NCI-H460 (cell line): ENCODE measurements around the gene R3HDM4. TPM values are rescaled to one million over a fixed set of nuclear protein-coding genes. Genes with fewer than 3 reads are reported as not detected.

Source experiments
- DNase-seq: peaks from one replicate; pipeline ENCODE4 v3.0.0-alpha.2; 2016; ENCODE audit warnings: low read depth; ENCODE audit errors: extremely low read depth
- total RNA-seq: library from RNA; depleted of rRNA; stranded (reverse); fragments of >200 nt; shearing (Covaris generic); gene quantifications from 2 replicates; pipeline ENCODE4 v1.2.3, GENCODE V29; 2014

The R3HDM4 gene
- total RNA-seq, 1 experiment from 2014 or later: 28.6 TPM

- DNase-seq: no peak
These were observed 4.5 kb upstream of the R3HDM4 start, which contains the start of gene KISS1R for GRCh38 chr19:917323-918151. KISS1R (plus strand) TSS chr19:917333; CDS start chr19:917503, 170 bp downstream.

GRCh38 chr19:916645-917322 is 3.8 kb upstream of the R3HDM4 start:
- DNase-seq: no peak

DNA sequence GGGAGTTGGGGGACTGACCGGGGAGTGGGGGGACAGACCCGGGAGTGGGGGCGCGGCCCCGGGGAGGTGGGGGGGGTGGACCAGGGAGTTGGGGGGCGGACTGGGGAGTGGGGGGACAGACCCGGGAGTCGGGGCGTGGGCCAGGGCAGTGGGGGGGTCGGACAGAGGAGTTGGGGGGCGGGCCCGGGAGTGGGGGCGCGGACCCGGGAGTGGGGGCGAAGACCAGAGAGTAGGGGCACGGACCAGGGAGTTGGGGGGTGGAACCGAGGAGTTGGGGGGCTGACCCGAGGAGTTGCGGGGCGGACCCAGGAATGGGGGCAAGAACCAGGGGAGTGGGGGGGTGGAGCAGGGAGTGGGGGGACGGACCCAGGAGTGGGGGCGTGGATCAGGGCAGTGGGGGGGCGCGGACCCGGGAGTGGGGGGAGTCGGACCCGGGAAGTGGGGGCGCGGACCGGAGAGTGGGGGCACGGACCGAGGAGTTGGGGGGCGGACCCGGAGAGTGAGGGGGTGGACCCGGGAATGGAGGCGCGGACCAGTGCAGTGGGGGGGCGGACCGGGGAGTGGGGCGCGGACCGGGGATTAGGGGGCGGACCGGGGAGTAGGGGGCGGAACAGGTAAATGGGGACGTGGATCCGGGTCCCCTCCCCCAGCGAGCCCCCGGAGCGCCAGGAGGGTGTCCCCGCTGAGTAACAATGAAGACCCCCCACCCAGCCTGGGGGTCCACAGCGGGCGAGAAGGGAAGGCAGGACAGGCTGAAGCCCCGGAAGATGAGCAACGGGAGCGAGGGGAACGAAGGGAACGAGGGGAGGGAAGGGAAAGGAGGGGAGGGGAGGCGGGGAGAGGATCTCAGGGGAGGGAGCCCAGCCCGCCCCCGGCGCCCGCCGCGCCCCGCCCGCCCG is 589 bp downstream of the R3HDM4 start:
- DNase-seq: no peak

GRCh38 chr19:911197-912033 is 1.6 kb downstream of the R3HDM4 start:
- no peak for DNase-seq

- no peak for DNase-seq
These were observed 5.7 kb downstream of the R3HDM4 start for GRCh38 chr19:907183-907853.

DNA sequence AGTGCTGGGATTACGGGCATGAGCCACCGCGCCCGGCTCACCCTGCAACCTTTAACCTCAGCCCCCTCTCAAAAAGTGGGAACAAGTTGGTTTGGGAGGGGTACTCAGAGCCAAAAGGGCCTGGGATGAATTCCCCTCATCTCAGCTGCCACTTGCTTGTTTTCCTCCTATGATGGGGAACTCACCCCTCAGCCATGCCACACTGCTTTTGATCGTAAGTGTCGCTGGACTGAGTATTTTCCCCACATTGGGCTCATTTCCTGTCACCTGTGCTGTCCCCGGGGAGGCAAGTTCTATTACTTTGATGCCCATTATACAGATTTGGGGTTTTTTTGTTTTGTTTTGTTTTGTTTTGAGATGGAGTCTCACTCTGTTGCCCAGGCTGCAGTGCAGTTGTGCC is 6.5 kb downstream of the R3HDM4 start:
- DNase-seq: no peak

GRCh38 chr19:904545-904944 is 8.5 kb downstream of the R3HDM4 start:
- no peak for DNase-seq

DNA sequence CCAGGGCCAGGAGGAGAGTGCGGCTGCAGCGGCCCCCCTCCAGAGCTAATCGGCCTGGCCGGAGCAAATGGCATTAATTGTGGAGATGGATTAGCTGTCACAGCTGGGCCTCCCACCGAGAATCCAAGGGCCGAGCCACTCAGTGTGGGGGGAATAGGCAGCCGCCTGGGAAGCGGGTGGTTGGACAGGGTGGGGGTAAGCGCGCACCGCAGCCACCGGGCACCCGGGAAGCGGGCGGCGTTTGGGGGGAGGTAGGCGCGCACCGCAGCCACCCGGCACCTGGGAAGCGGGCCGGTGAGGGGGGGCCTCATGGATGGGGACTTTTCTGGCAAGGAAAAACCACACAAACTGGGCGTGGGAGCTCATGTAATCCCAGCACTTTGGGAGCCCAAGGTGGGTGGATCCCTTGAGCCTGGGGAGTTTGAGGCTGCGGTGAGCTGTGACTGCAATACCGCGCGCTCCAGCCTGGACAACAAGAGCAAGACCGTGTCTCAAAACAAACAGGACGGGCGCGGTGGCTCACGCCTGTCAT is 9.7 kb downstream of the R3HDM4 start:
- DNase-seq: no peak

DNA sequence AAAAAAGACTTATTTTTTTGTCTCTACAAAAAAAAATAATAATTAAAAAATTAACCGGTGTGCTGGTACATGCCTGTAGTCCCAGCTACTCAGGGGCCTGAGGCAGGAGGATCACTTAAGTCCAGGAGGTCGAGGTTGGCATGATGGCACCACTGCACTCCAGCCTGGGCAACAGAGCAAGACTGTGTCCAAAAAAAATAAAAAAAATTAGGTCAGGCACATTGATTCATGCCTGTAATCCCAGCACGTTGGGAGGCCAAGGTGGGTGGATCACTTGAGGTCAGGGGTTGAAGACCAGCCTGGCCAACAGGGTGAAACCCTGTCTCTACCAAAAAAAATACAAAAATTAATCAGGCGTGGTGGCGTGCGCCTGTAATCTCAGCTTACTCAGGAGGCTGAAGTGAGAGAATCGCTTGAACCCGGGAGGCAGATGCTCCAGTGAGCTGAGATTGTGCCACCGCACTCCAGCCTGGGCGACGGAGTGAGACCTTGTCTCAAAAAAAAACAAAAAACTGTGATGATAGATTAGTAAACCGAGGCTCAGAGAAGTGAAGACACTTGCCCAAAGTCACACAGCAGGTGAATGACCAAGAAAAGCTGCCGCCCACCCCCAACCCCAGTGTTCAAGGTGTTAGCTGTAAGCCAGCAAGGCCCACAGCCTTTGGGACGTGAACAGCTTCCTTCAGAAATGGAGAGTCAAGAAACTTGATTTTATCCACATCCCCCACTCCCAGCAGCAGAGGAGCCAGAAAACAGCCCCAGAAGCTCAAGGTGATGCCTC is 10.4 kb downstream of the R3HDM4 start:
- no peak for DNase-seq

DNA sequence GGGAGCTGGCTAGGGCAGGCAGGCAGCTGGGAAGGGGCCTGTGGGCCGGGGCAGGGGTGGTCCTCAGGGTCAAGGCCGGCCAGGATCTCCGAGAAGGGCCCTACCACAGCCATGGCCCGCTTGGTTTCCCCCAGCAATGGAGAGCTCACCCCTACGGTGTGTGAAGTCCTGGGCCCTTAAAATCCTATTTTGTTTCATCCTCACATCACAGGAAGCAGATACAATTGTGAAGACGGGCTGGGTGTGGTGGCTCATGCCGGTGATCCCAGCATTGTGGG is 11.0 kb downstream of the R3HDM4 start:
- DNase-seq: no peak

GRCh38 chr19:901216-902092 is 11.6 kb downstream of the R3HDM4 start:
- DNase-seq: no peak

DNA sequence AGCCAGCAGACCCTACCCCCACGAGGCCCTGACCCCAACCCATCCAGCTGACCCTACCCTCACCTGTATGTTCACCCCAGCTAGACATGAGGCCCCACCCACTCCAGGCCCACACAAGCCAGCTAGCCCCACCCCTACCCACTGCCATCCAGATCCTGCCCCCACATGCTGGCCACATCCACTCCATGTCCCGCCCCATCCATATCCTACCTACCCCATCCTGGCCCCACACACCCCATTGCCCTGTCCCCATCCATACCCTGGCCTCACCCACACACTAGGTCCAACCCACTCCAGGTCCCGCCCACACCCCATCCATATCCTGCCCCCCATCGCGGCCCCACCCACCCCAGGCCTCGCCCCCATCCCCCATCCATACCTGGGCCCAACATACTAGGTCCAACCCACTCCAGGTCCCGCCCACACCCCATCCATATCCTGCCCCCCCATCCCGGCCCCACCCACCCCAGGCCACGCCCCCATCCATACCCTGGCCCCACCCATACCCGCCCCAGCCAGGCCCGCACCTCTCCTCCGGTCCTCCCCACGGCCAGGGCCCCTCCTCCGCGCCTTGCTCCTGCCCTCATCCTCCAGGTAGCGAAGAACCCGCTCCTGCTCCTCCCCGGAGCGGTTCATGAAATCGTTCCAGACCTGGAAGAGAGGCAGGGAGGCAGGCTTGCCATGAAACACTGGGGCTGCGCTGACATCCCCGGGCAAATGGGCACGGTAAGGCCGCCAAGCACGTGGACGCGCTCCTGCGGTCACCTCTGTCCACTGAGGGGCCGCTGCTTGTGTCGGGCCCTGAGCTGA is 12.5 kb downstream of the R3HDM4 start:
- DNase-seq: no peak

DNA sequence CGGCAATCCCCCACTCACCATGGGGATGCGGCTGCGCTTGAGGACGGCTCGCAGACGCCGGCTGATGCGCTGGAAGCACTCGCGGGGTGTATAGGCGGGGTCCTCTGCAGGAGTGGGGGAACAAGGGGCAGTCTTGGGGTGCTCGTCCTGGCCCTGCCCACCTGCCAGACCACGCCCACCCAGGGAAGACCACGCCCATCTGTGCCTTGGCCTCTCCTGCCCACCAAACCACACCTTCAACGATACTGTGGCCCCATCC is 13.0 kb downstream of the R3HDM4 start:
- DNase-seq: no peak

- DNase-seq: no peak
These were observed 13.5 kb downstream of the R3HDM4 start for GRCh38 chr19:899336-900042.

DNA sequence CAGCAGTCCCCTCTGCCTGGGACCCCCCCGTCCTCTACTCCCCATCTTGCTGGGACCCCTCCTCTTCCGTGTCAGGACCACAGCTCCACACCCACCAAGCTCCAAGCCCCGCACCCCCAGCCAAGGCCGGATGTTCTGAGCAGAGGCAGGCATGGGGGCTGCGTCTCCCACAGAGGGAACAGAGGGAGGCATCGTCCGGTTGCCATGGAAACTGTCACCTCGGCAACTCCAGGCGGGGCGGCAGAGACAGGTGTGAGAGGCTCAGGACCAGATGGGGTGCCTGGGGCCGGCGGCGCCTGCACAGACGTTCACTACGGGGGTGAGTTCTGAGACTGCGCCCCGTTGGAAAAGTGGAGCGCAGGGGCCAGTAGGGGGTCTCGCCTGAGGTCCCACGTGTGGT is 14.4 kb downstream of the R3HDM4 start:
- DNase-seq: no peak

DNA sequence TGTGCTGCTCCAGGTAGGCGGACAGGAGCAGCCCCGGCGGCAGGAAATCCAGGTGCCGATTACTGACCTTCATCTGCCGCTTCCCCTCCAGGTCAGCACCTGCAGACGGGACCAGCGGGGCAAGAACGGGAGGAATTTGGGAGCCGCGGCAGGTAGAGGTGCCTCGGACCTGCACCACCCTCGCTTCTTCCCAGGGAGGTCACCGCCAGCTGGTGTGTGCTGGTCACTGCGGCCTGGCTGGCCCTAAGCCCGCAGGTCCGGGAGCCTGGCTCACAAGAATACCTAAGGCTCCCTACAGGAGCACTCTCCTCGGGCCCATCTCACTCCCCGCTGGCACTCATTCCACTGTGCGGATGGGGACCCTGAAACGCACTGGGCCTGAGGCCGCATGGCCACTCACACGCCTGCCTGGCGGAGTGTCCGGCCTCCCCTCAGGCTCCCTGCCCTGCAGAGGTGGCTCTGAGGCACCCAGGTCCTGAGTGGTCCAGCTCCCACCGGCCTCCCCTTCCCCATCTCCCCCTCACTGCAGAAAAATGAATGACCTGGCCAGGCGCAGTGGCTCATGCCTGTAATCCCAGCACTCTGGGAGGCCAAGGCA is 15.5 kb downstream of the R3HDM4 start:
- no peak for DNase-seq
